Vagina (tissue), 2 donors: ENCODE data around the gene STK16. TPM values are rescaled to one million over a fixed set of nuclear protein-coding genes. Genes with fewer than 3 reads are reported as not detected.
A peak's percentile ranks its signal among the peaks of the same experiment; 100 is the strongest.

ENCODE experiments used
- DNase-seq, 2 donors: peaks; one replicate each; pipeline ENCODE4 v3.0.0-alpha.2; 2017; ENCODE audit errors: extremely low spot score in 2 of 2
- H3K27ac ChIP-seq: fragments of 200-600 bp; sonication (generic); one replicate; pipeline ENCODE4 v1.5.1; 2019
- H3K27me3 ChIP-seq: fragments of 200-600 bp; sonication (generic); one replicate; pipeline ENCODE4 v1.5.1; 2019
- H3K36me3 ChIP-seq, 2 donors: fragments of 200-600 bp; sonication (generic); one replicate each; pipeline ENCODE4 v1.5.1; 2017 to 2019
- H3K4me1 ChIP-seq: fragments of 200-600 bp; sonication (generic); one replicate; pipeline ENCODE4 v1.5.1; 2019
- H3K4me3 ChIP-seq, 2 donors: fragments of 200-600 bp; sonication (generic); 1 replicate in 1 of 2; 2 replicates in 1 of 2; pipeline ENCODE4 v1.5.1; 2016 to 2019
- H3K9me3 ChIP-seq: fragments of 200-600 bp; sonication (generic); one replicate; pipeline ENCODE4 v1.5.1; 2019
- CTCF ChIP-seq, 3 experiments: fragments of 450-650 bp in 2 of 3; fragments of 200-600 bp in 1 of 3; sonication (generic) in 1 of 3; IDR thresholded peaks; one replicate each; pipeline ENCODE4 v1.5.1; 2017 to 2019; ENCODE audit warnings: antibody characterized with exemption in 3 of 3, mild to moderate bottlenecking in 2 of 3, moderate library complexity in 2 of 3
- POLR2A ChIP-seq, 2 donors: fragments of 450-650 bp; IDR thresholded peaks; one replicate each; pipeline ENCODE4 v1.6.1; 2017; ENCODE audit warnings: antibody characterized with exemption in 2 of 2, mild to moderate bottlenecking in 2 of 2, moderate library complexity in 2 of 2
- POLR2AphosphoS5 ChIP-seq, 2 donors: sonication (generic); formaldehyde crosslinking; IDR thresholded peaks; one replicate each; pipeline ENCODE4 v1.9.0; 2017; ENCODE audit warnings: antibody characterized with exemption in 2 of 2, mild to moderate bottlenecking in 2 of 2, low read depth in 1 of 2; ENCODE audit not compliant: insufficient read depth in 1 of 2
- intact Hi-C: fragments of 100-400 bp; cut with DNase I; formaldehyde crosslinking; loops from one replicate; pipeline ENCODE4 v1.15.1; 2023
- total RNA-seq: library from RNA; depleted of rRNA; stranded (reverse); fragments of >200 nt; gene quantifications from one replicate; pipeline ENCODE4 v1.2.3, GENCODE V29; 2016

STK16 gene
- total RNA-seq, 1 donor from 2014 or later, result 12.8 TPM

GRCh38 chr2:219228041-219228910 lies 17.0 kb upstream of the STK16 start:
- no peak for DNase-seq
- intact Hi-C loops, result no loop called here
- Histone ChIP-seq H3K36me3 (peaks cover 12 to 53% of the 10 kb centered on the region in 2 donors), H3K4me3 (peak overlapping the region; percentile 64 to 85), H3K9me3 (no peaks in the 10 kb centered on the region), H3K27ac (peak overlapping the region; percentile 83), H3K27me3 (no peaks in the 10 kb centered on the region), H3K4me1 (peaks cover 46% of the 10 kb centered on the region)
- no peak for TF ChIP-seq POLR2AphosphoS5 (IDR thresholded peaks at IDR 0.05; ENCODE audit: insufficient read depth in 1 of 2, low read depth in 1 of 2)
- no peak for TF ChIP-seq POLR2A (IDR thresholded peaks at IDR 0.05)
- TF ChIP-seq CTCF (IDR thresholded peaks at IDR 0.05), result no peak

- H3K27me3 ChIP-seq, result no peaks in the 10 kb centered on the region
- peak in 1 of 2 donors; percentile 88 for DNase-seq
- H3K4me3 ChIP-seq, result peak overlapping the region; percentile 64 to 85
- TF ChIP-seq POLR2AphosphoS5 (IDR thresholded peaks at IDR 0.05; ENCODE audit: insufficient read depth in 1 of 2, low read depth in 1 of 2), result no peak
- TF ChIP-seq CTCF (IDR thresholded peaks at IDR 0.05), result no peak
- no peak for TF ChIP-seq POLR2A (IDR thresholded peaks at IDR 0.05)
- peaks cover 12 to 53% of the 10 kb centered on the region in 2 donors for H3K36me3 ChIP-seq
- peaks cover 46% of the 10 kb centered on the region for H3K4me1 ChIP-seq
- H3K27ac ChIP-seq, result peak overlapping the region; percentile 83
- intact Hi-C loops, result no loop called here
- no peaks in the 10 kb centered on the region for H3K9me3 ChIP-seq
Observed at GRCh38 chr2:219228911-219229304, 16.4 kb upstream of the STK16 start.

GRCh38 chr2:219229305-219230058 lies 15.8 kb upstream of the STK16 start, which contains the start of the genes ANKZF1 and ATG9A:
TSS of gene ANKZF1 (plus strand) at chr2:219229806. CDS start at chr2:219230258, 452 bp downstream.
TSS of gene ATG9A (minus strand) at chr2:219229636. CDS start at chr2:219228024, 1,612 bp downstream.
- peak within 1 kb of the TSS; percentile 64 to 85 for H3K4me3 ChIP-seq
- H3K27ac ChIP-seq, result peak within 1 kb of the TSS; percentile 83
- H3K36me3 ChIP-seq, result peaks cover 8 to 53% of the 10 kb centered on the region in 2 donors
- TF ChIP-seq POLR2A (IDR thresholded peaks at IDR 0.05) (peak in 1 of 2 donors; percentile 58), POLR2AphosphoS5 (IDR thresholded peaks at IDR 0.05; ENCODE audit: insufficient read depth in 1 of 2, low read depth in 1 of 2) (peak; percentile 85 to 94), CTCF (IDR thresholded peaks at IDR 0.05) (no peak)
- H3K4me1 ChIP-seq, result peaks cover 46% of the 10 kb centered on the region
- peak in 1 of 2 donors; percentile 99 for DNase-seq
- intact Hi-C loops, result no loop called here
- no peaks in the 10 kb centered on the region for H3K9me3 ChIP-seq
- H3K27me3 ChIP-seq, result no peaks in the 10 kb centered on the region

GRCh38 chr2:219230059-219230540 lies 15.2 kb upstream of the STK16 start:
- H3K36me3 ChIP-seq, result peaks cover 4 to 53% of the 10 kb centered on the region in 2 donors
- H3K27me3 ChIP-seq, result no peaks in the 10 kb centered on the region
- peaks cover 46% of the 10 kb centered on the region for H3K4me1 ChIP-seq
- H3K27ac ChIP-seq, result peak overlapping the region; percentile 83
- H3K4me3 ChIP-seq, result peak overlapping the region; percentile 64 to 85
- TF ChIP-seq CTCF (IDR thresholded peaks at IDR 0.05) (no peak), POLR2A (IDR thresholded peaks at IDR 0.05) (no peak), POLR2AphosphoS5 (IDR thresholded peaks at IDR 0.05; ENCODE audit: insufficient read depth in 1 of 2, low read depth in 1 of 2) (no peak)
- H3K9me3 ChIP-seq, result no peaks in the 10 kb centered on the region
- DNase-seq, result no peak
- intact Hi-C loops, result no loop called here
